HG02970 (cell line): ENCODE data around the gene UAP1.

Source experiments
- ATAC-seq: cut with Tn5 transposase; IDR thresholded peaks from one replicate; pipeline ENCODE4 v1.9.1; 2021; ENCODE audit warnings: mild to moderate bottlenecking, moderate library complexity, moderate number of reproducible peaks; ENCODE audit not compliant: unreplicated experiment, low FRiP score

UAP1 gene

GRCh38 chr1:162609306-162609705, 47.8 kb downstream of the UAP1 start:
- ATAC-seq, result no peak

GRCh38 chr1:162612606-162613400, 51.3 kb downstream of the UAP1 start:
- ATAC-seq, result no peak

DNA sequence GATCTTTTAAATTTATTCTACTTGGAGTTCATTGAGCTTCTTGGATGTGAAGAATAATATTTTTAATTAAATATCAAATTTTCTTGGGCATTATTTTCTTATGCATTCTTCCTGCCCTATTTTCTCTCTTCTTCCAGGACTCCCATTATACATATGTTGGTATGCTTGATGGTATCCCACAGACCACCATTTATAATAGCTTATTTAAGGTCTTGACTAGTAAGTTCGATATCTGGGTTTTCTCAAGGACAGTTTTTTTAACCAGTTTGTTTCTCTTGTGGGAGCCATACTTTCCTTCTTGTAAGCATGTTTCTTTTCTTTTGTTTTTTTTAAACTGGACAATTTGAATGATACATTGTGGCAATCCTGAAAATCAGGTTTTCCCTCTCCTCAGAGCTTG, 55.3 kb downstream of the UAP1 start:
- no peak for ATAC-seq

DNA sequence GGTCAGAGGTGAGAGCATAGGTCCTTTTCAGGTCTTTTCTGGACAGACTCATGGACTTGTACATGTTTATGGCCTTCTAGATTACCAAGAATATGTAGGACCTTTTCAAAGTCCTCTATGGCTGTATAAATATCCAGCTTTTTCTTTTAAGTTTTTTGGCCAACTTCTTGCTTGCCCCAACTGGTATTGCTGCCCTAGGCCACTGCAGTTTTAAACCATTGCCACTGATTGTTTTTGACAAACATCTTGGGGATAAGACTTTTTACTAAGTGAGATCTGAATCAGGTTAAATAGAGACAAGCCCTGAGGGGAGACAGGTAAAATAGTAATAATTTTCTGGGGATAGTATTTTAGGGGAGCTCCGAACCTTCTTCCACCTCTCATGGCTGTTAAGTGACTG, 56.0 kb downstream of the UAP1 start:
- ATAC-seq, result no peak

GRCh38 chr1:162619076-162619475, 57.6 kb downstream of the UAP1 start:
- ATAC-seq, result no peak

DNA sequence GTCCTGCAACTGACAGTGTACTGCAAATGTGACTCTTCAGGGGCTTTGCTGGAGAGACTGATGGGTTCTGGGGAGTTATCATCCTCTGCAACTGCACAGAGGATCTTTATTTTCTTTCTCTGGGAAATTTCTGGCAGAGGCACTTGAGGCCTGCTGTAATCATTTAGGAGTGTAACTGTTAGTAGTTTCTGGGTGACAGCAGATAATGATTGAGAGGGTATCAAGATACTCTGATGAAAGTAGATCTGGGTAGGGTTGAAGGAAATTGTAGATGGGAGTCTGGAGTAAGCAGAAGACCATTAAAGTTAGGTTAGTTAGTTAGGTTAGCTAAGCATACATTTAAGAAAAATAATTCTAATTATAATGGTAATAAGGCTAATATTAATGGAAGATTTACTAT, 59.7 kb downstream of the UAP1 start:
- no peak for ATAC-seq

DNA sequence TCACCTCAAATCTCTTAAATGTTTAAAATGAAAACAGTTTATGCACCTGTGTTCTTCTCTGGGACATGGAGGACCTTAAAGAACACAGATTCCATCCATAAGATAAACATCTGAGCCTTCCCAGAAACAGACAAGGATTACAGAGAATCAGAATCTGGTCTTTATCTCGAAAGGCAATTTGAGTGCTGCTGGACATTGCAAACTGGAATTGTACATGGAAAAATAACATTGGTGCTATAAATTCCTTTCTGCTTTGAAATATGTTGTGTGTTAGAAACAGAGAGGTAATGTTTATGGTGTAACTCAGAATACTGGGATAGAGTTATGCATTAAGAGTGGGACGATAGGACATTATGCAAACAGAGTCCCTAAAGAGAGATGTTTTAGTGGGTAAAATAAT, 64.2 kb downstream of the UAP1 start:
- ATAC-seq, result no peak

DNA sequence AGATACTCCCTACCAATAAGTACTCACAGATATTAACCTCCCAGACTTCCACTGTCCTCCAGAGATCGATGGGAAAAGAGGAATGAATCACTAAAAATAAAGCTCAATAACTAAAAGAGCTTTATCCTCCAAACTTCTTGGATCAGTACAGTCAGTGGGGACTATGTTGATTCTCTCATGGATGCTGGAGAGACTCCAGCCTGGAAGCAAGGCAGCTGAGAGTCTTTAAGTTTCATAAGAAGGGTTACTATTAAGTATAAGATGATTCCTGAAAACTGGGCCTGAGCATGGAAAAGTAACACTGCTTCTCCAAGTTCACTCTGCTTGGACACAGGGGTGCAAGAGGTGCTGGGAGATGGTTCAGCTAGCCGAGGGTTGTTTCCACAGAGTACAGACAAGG, 64.6 kb downstream of the UAP1 start:
- ATAC-seq, result no peak

GRCh38 chr1:162626761-162627160, 65.2 kb downstream of the UAP1 start:
- ATAC-seq, result no peak

DNA sequence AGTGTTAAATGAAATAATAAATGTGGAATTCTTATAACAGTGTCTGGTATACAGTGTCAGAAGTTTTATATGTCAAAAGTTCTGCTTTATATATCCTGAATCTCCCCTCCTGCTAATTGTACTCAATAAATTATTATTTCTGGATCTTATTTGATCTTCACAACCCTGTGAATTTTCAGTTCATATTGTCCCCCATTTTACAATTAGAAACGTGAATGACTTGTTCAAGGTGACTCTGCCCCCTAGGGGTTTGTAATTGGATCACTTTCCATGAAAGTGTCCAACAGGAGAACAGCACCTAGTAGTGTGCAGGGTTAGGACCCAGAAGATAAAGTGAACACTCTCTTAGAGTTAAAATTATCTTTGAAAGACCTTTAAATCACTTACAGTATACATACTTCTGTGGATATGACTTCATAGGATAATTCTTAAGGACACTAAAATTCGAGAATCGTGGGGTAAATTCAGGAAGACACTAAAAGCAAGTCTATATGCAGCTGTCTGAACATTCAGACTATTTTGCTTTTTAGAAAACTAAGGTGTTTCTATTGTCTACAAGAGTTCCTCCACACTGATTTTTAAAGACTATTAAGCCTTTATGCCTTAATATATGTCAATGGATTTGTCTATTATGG, 66.3 kb downstream of the UAP1 start:
- ATAC-seq, result no peak

- no peak for ATAC-seq
Measured at GRCh38 chr1:162629077-162629627, 67.6 kb downstream of the UAP1 start.

DNA sequence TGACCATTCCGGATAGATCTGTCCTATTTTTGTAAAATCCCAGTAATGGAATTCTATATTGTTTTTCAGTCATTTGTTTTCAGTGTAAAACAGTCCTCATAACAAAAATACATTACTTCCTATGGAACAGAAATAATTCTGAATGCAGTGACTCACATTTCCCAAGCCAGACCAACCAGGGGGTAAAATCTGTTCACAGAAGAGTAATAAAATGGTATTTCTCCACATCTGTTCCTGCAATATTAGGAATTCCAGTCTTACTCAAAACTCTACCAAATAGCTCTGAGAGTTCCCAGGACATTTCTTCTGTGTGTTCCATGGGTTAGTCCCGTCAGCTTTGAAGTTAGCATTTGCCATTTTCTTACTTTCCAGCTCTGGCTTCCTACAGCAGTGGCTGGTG, 68.1 kb downstream of the UAP1 start:
- ATAC-seq, result no peak

DNA sequence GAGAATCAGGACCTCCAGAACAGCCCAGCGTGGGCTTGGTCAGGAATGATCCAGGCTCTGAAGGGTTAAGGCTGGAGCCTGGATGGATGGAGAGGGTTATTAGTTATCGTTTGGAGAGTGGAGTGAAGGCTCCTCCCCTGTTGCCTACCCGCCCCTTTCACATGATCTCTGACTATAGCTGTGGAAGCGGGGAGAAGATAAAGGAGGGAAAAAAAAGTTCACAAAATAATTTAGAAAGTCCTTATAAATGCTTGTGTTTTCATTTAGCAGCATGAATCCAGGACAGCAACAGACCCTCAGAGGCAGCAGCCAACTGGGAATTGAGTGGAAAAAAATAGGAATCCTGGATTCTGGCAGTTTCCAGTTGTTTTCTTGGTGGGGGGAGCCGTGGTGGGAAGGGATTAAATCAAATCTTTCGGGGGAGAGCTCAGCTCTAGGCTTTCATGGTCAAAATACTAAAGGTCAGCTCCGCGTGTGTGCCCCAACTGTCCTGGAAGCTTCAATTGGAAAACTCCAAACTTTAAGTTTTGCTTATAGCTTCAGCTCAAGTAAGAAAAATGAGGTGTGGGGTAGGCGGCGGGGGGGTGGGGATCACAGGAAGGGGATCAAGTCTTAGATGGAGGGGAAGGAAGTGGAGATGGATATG, 70.1 kb downstream of the UAP1 start:
- ATAC-seq, result no peak

GRCh38 chr1:162632217-162632666, 70.7 kb downstream of the UAP1 start, which contains the start of gene DDR2:
DDR2 (plus strand) TSS chr1:162632464; CDS start chr1:162719064, 86,600 bp downstream.
- no peak for ATAC-seq

GRCh38 chr1:162632698-162633080, 71.2 kb downstream of the UAP1 start:
- ATAC-seq, result no peak

DNA sequence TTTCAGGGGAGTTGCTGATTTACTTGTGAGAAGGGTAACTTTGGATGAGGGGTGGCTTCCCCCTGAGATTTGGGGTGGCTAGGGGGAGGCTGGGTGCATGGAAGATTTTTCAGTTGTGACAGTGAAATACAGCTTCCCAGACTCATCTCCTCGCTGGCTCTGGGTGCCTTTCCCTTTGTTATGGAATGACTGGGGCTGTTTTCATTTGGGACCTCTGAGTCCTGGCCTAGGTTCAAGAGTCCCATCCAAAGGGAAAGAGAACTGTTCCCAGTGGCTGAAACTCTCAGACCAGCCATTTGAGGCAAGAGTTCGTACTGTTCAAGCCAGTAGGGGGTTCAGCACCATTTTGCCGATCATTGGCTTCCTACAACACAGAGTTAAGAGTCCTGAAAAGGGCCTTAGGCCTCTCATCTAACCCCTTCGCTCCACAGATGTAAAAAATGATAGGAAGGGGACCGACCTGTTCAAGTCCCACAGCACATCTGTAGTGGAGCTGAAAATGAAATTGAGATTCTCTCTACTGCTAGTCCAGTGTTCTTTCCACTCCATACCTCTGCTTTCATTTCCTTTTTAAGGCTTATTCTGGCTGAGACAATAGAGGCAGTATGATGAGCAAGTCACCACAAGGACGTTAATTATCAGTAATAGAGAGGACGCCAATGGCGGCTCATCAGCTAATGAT, 71.7 kb downstream of the UAP1 start:
- no peak for ATAC-seq

- no peak for ATAC-seq
Measured at GRCh38 chr1:162635418-162635817, 73.9 kb downstream of the UAP1 start.

DNA sequence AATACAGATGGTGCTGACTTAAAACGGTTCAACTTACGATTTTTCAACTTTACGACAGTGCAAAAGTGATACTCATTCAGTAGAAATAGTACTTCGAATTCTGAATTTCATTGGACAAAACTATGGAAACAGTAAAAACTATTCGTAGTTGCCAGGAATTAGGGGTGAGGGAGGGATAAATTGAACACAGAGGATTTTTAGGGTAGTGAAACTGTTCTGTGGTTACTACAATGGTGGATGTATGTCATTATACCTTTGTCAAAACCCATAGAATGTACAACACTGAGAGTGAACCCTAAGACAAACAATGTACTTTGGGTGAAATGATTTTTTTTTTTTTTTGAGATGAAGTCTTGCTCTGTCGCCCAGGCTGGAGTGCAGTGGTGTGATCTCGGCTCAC, 78.2 kb downstream of the UAP1 start:
- no peak for ATAC-seq

GRCh38 chr1:162641114-162641513, 79.6 kb downstream of the UAP1 start:
- ATAC-seq, result no peak

DNA sequence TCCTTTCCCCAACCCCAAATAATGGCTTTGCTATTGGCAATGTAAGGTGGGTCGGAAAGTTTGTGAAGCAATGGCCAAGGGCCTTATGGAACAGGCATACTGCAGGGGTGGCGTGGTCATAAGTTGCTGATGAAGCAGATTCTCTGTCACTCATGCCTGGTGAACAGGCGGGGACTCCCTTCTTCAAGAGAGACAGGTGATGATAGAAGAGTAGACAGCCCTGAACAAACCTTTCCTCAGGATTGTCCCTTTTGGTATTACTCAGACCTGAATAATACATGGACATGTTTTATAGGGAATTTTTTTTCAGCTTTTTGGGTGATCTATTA, 83.4 kb downstream of the UAP1 start:
- ATAC-seq, result no peak

DNA sequence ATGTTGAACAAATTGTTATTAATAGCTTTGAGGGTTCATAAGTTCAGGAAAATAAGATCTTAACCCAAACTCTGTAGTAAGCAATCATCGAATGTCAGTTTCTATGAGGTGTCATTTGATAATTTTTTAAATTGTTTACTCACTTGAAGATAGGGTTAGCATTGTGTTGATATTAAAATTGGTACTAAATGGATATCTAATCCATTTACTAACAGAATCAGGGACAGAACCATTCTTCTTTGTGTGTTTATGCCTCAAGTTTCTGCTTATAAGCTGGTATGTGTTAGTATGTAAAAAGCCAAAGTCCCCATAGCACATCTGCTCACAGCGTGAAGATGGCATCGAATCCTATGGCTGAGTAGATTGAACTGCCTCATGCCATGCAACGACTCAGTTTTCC, 84.1 kb downstream of the UAP1 start:
- ATAC-seq, result no peak
